ENCODE results near the gene CACNG4. TPM values are rescaled to one million over a fixed set of nuclear protein-coding genes. Genes with fewer than 3 reads are reported as not detected.
"Not testable (repeated sequence)": the region's sequence is repeated elsewhere in the genome, so short reads cannot be mapped to it uniquely, and the experiment has no call there.

The CACNG4 gene
- polyA plus RNA-seq, 4 donors = 4.3 to 19.2 (median 5.1) TPM

DNA sequence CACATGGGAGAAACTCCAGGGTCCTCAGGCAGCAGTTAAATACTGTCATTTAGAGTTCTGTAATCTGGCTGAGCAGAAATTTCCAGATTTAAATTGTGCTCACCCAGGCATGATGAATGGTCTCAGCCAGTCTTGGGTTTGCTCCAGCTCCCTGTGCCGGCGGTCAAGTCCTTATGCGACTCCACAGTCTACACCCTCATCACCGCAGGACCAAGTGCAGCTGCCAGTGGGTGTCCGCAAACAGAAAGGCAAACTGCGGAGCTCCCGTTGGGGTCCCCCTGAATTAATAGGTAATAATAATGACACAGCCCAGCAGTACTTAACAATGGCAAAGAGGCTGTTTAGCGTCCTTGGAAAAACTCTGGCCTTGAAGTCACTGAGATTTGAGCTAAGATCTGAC is 3.9 kb upstream of the CACNG4 start:
- no peak for DNase-seq (ENCODE audit: low read depth in 4 of 4, low spot score in 3 of 4)

DNA sequence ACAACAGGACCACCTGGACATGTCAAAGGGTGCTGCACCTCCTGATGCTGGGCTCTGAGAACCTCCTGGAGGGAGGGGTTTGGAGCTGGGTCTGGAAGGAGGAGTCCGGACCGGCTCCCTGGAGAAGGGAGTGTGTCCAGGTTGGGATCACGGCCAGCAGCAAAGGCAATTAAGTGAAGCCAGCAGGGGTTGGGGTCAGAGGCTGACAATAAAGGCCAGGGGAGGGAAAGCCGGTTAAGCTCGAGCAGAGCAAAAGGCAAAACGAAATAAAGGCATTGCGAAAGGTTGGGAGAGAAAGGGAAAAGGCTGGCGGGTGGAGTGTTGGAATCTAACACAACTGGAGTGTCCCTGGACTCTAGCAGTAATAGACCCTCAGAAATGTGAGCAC is 992 bp upstream of the CACNG4 start:
- DNase-seq (ENCODE audit: low read depth in 4 of 4, low spot score in 3 of 4) = no peak

DNA sequence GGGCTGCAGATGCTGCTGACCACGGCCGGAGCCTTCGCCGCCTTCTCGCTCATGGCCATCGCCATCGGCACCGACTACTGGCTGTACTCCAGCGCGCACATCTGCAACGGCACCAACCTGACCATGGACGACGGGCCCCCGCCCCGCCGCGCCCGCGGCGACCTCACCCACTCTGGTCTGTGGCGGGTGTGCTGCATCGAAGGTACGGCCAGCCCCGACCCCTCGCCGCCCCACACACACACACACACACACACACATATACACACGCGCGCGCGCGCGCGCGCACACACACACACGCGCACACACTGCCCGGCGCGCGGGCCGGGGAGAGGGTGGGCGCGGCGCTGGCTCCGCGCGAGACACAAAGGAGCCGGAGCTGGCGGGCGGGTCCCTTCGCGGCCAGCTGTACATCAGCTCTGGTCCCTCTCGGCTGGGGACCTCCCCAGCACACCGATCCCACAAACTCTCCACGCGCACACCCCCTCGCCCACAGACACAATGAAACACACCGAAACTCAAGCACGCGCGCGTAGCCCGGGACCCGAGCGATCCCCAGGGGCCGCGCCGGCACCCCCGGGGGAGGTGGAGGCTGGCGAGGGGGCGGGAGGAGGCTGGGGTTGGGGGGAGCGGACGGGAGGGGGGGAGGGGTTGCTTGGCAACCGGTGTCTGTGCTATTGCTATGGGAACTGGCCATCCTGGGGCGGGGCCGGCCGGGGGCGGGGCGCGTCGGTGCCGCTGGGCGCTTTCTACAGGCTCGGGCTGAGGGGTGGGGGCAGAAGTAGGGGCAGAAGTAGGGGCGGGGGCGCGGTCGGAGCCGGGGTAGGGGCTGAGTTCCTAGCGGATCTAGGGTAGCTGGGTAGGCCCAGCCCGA is 658 bp downstream of the CACNG4 start:
- no peak for DNase-seq (ENCODE audit: low read depth in 4 of 4, low spot score in 3 of 4)

DNA sequence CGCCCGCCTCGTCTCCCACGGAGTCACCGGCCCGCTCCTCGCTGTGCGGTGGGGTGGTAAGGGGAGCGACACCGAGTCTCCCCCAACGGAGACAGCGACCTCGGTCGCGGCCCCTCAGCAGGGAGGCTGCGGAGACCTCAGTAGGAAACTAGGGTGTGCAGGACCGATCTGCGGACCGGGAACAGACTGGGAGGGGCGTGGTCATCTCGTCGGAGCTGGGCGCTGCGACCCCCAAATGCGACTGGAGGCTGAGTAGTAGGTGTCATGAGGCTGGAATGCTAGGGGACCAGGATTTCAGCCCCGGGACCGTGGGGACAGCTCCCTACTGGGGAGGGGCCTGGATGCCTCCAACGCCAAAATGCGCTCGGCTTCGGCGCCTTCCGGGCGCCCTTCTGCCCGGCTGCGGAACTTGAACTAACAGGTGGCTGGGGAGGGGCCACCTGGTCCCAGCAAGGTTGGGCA is 1.3 kb downstream of the CACNG4 start:
- DNase-seq (ENCODE audit: low read depth in 4 of 4, low spot score in 3 of 4) = no peak

DNA sequence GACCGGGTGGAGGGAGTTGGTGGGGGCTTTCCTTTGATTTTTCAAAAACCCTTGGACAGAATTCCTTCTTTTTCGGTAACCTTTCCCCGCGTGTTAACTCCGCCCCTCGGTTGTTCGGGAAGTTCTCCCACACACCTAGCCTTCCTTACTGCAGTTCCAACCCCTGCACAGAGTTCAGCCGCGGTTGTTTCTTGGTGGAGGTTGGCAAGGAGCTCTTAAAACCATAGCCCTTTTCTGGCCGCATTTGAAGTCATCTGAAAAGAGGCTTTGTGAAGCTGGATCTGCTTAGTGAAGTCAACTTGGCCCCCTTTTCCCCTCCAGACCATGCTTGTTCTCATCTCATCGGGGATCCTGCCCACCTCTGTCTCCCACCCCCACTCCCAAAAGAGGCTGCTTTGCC is 1.8 kb downstream of the CACNG4 start:
- no peak for DNase-seq (ENCODE audit: low read depth in 4 of 4, low spot score in 3 of 4)

DNA sequence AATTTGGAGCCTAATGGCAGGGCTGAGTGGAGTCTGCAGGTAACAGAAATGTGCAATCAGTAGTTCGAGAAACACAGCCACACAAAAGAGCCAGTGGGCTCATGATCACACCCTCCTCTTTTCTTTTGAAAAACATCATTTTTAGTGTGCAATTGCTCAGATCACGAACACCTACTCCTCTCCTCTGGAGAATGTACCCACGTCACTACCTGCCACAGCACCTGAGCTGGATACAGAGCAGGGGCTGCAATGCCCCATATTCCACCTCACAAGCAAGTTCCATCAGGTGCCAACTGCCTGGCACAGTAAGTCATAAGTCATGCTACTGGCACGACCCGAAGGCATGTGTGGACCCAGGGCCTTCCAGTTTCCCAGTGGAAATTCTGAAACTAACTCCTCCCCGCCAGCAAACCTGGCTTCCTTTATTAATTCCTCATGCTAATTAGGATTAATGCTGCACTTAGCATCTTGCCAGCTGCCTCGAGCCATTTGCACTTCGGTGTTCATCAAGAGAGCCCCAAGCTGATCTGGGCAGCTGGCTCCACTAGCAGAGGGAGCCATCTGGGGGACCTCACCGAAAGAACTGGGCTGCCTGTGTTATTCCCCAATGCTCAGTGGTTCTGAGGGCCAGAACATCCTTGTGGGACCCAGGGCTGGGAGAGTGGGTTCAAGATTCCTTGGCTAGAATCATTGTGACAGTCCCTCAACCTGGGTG is 2.4 kb downstream of the CACNG4 start:
- no peak for DNase-seq (ENCODE audit: low read depth in 4 of 4, low spot score in 3 of 4)

DNA sequence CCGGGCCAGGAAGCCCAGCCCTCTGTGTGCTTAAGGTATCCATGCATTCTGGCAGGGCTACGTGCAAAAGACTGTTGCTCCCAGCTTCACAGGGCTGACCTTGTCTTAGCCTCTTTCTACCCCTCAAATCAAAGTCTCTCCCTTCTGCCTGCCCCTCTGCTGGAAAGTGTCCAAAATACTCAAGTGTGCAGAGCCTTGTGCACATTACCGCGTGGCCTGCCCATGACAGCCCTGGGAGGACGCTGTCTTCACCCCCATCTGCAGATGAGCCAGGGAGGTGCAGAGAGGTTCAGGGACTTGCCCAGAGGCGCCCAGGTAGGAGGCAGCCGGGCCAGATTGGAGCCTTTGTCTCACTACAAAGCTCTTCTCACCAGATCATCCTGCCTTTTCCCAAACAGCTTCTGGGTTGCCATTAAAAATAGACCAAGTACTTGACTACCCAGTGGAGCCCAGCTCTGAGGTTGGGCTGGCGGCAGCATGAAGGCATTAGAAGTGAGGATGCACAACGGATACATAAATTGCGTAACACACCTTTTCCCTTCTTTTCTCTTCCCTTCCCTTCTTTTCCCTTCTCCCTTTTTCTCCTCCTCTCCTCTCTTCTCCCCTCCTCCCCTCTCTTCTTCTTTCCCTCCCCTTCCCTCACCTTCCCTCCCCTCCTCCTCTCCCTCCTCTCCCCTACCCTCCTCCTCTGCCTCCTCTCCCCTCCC is 3.5 kb downstream of the CACNG4 start:
- DNase-seq (ENCODE audit: low read depth in 4 of 4, low spot score in 3 of 4) = no peak

DNA sequence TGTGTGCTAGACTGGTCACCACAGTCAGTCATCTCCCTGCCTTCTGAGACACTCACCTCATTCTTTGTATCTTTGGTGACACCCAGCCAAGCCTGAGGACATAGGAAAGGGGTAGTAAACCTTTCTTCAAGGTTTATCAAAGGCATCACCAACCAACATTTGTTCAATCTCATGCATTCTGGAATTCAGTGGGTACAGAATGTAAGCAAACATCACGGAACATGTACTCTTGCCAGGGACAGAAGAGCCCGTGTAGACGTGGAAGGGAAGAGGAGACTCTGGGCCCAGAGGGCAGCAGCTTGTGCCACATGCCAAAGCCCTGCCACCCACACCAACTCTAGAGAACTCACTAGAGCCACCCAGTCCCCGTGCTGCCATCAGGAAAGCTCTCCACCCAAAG is 4.4 kb downstream of the CACNG4 start:
- no peak for DNase-seq (ENCODE audit: low read depth in 4 of 4, low spot score in 3 of 4)

DNA sequence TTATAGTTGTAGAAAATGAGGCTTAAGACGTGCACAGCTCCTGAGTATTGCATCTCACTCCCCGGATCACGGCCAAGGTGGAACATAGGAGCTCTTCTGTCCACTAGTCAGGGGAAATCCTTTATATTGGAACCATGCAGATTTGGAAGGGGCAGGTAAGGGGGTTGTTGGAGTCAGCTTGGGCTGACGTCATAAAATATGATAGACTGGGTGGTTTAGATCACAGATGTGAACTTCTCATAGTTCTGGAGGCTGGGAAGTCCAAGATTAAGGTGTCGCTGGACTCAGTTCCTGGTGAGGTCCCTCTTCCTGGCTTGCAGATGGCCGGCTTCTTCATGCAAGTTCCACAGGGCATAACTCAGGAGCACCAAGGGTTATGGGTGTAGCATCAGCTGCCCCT is 5.6 kb downstream of the CACNG4 start:
- no peak for DNase-seq (ENCODE audit: low read depth in 4 of 4, low spot score in 3 of 4)

DNA sequence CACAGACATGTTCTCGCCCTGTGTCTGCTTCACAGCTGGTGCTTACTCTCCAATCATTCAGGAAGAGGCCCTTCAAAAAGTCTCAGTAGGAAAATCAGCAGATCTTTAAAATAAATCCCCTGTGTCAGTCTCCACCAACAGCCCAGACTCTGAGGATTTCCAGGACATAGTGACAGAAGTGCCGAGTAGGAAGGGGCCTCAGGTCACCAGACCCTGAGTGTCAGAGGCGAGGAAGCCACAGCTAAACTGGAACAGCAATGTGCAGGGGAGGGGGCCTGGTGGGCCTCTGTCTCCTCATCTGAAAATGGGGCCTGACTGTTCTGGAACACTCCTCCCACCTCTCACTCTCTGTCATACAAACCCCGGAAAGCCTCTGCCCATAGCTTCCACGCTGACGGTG is 6.3 kb downstream of the CACNG4 start:
- no peak for DNase-seq (ENCODE audit: low read depth in 4 of 4, low spot score in 3 of 4)

DNA sequence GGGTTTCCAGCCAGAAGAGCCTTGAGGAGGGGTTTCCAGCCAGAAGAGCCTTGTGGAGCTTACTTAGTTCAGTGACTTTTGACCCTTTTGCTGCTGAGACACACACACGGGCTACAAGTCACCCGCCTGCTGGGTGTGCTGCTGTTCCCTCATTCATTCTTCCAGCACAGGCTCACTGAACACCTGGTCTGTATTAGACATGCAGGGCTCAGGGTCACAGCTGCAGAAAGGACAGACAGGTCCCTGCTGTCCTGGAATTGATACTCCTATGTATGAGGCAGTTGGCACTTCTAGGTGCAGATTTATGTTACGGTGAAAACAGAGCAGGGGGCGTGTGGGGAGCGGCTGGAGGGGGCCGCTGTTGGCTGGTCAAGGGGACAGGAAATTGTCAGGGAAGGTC is 6.8 kb downstream of the CACNG4 start:
- DNase-seq (ENCODE audit: low read depth in 4 of 4, low spot score in 3 of 4) = no peak

DNA sequence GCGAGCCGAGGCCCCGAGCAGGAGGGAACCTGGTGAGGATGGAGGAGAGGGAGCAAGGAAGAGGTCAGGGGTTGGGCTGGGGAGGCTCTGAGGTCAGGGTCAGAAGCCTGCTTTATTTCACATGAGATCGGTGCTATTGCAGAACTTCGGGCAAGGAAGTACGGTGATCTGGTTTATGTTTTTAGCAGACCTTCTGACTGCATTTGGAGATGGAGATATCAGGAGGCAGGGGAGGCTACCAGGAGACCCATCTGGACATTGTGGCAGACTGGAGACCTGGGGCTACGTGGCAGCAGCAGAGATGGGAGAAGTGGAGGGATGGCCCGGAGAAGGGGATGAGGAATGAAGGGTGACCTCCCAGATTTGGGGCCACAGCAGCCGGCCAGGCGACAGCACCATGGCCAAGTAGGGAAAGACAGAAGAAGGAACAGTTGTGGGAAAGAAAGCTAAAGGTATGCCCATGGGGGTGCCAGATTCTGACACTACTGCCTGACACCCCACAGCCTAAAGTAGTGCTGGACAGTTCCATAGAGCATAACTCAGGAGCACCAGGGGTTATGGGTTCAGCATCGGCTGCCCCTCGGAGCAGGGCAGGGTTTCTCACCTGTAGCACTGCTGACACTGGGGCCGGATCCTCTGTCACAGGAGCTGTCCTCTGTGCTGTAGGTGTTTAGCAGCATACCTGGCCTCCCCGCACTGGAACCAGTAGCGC is 7.4 kb downstream of the CACNG4 start:
- DNase-seq (ENCODE audit: low read depth in 4 of 4, low spot score in 3 of 4) = no peak

DNA sequence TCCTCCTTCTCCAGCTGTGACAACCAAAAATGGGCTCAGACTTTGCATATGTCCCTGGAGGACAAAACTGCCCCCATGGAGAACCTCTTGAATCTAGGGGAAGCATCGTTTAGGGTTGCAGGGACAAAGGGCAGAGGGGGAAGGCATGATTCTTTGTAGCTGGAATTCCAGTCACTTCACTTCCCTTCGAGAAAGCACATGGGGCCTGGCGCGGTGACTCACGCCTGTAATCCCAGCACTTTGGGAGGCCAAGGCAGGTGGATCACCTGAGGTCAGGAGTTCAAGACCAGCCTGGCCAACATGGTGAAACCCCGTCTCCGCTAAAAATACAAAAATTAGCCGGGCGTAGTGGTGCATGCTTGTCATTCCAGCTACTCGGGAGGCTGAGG is 7.9 kb downstream of the CACNG4 start:
- not testable (repeated sequence) for DNase-seq (ENCODE audit: low read depth in 4 of 4, low spot score in 3 of 4)

DNA sequence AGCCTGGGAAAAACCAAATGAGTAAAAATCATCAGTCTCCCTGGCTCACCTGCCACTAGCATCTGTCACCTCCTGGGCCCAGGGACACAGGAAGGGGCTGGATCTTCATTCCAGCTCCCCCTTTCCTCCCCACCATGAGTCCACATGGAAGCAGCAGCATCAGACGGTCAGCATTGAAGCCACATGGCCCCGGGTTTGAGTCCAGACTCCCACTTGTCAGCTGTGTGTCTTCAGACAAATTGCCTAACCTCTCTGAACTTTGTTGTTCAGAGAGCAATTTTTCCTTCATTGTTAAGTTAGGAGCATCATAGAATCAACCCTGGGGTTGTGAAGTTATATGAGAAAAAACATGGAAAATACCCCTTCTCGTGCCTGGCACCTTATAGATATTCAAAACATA is 10.7 kb downstream of the CACNG4 start:
- no peak for DNase-seq (ENCODE audit: low read depth in 4 of 4, low spot score in 3 of 4)

DNA sequence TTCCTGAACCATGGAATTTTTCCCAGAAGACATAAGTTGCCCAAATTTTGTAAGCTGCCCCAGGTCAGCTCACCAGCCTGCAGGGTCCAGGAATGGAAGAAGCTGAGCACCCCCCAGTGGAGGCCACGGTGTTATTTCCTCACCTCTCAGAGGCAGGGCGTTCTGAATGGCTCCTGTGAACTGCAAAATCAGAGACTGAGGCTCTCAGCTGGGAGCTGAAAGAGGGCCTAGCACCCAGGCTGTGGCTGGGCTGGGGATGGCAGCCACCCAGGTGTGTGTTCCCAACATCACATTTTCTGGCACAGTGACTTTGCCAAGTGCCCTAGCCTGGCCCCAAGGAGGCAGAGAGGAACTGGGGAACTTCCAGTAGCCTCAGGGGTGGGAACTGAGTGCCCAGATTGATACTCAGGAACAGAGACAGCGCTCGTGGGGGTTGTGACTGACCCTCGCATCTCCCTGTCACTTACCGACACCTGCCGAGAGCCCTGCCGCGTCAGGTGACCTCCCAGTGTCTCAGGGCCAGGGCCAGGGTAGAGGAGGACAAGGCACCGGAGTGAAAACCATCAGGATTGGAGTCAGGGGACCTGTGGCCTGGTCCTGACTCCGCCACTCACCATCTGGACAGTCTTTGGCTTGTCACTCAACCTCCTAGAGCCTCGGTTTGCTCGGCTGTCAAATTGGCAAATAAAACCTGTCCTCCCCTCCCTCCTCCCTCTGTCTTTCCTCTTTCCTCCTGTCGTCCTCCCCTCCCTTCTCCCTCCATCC is 11.3 kb downstream of the CACNG4 start:
- DNase-seq (ENCODE audit: low read depth in 4 of 4, low spot score in 3 of 4) = no peak

DNA sequence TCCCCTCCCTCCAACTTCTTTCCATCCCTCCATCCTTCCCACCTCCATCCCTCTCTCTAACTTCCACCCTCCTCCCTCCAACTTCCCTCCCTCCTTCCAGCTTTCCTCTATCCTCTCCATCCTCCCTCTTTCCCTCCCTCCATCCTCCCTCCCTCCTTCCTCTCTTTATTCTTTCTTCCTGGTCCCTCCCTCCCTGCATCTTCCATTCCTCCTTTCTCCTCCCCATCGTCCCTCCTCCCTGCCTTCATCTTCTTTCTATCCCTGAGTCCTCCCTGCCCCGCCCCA is 11.8 kb downstream of the CACNG4 start:
- no peak for DNase-seq (ENCODE audit: low read depth in 4 of 4, low spot score in 3 of 4)

DNA sequence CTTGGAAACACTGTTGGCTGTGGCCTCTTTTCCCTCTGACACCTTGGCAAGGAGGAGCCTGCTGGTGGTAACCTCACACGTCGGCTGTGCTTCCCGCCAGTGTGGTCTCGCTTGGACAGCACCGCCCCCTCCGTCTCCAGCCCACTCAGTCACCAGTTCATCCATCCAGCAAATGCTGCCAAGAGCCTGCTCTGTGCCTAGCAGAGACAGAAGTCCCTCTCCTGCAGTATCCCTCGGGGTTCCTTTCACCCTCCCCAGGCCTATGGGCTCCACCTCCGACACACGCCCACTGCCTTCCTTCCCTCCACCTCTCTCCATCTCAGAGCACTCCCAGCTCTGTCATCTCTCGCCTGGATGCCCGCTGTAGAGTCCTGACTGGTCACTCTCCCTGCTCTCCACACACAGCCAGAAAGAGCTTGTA is 12.3 kb downstream of the CACNG4 start:
- DNase-seq (ENCODE audit: low read depth in 4 of 4, low spot score in 3 of 4) = no peak

DNA sequence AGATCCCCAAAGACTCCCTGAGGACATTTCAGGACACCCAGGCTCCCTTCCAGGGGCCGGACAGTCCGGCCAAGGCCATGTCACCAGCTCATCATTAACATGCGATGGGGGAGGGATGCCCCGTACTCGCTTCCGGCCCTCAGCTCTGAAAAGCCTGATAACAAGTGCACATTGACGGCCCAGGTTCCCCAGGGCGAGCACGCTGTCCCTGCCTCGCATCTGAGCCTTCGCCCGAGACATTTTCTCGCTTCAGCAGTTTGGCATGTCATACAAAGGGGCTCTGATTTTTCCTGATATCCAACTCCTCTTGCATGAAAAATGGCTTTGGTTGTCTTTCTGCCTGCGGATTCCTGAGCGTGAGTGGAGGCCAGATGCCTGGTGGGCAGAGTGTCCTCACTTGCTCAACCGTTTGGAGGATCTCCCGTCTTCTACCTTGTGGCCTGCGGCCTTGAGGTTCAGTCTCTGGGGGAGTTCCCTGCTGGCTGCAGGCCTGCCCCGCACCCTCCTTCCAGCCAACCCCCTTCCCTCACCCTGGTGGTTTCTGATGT is 14.1 kb downstream of the CACNG4 start:
- no peak for DNase-seq (ENCODE audit: low read depth in 4 of 4, low spot score in 3 of 4)

DNA sequence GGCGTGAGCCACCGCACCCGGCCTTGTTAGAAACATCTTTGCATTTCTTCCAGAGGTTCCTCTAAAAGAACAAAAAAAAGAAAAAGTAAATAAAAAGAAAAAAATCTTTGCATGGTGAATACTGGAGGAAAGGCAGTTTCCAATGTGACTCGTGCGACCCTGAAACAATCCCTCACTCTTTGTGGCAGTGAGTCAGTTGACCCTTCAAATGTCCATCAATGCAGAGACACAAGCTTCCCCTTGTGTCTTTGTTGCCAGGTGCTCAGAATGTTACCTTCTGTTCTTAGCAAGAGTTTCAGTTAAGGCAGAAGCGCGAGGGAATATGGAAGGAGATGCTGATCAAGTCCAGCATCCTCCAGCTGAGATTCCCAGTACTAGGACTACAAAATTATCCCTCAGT is 16.4 kb downstream of the CACNG4 start:
- DNase-seq (ENCODE audit: low read depth in 4 of 4, low spot score in 3 of 4) = no peak

DNA sequence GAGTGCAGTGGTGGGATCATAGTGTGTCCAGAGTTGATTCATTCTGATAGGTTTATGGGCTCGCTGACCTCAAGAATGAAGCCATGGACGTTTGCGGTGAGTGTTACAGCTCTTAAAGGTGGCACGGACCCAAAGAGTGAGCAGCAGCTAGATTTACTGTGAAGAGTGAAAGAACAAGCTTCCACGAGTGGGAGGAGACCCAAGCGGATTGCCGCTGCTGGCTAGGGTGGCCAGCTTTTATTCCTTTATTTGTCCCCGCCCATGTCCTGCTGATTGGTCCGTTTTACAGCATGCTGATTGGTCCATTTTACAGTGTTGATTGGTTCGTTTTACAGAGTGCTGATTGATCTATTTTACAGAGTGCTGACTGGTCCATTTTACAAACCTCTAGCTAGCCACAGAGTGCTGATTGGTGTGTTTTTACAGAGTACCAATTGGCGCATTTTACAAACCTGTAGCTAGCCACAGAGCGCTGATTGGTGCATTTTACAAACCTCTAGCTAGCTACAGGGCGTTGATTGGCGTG is 17.5 kb downstream of the CACNG4 start:
- no peak for DNase-seq (ENCODE audit: low read depth in 4 of 4, low spot score in 3 of 4)
